GM21447 (cell line): ENCODE data around the gene HIBCH.
"Not testable (repeated sequence)": the region's sequence is repeated elsewhere in the genome, so short reads cannot be mapped to it uniquely, and the experiment has no call there.

Experiments used
- ATAC-seq: cut with Tn5 transposase; IDR thresholded peaks from one replicate; pipeline ENCODE4 v1.9.1; 2021; ENCODE audit not compliant: unreplicated experiment

HIBCH gene

GRCh38 chr2:190343089-190343535, 23.5 kb upstream of the HIBCH start:
- ATAC-seq: no peak

- no peak for ATAC-seq
These were observed 23.0 kb upstream of the HIBCH start for GRCh38 chr2:190342611-190343010.

GRCh38 chr2:190340369-190340768, 20.7 kb upstream of the HIBCH start:
- no peak for ATAC-seq

GRCh38 chr2:190339394-190339793, 19.8 kb upstream of the HIBCH start:
- ATAC-seq: no peak

- ATAC-seq: no peak
These were observed 18.8 kb upstream of the HIBCH start for GRCh38 chr2:190338453-190338852.

- no peak for ATAC-seq
These were observed 16.8 kb upstream of the HIBCH start for GRCh38 chr2:190336420-190336819.

GRCh38 chr2:190335584-190335983, 16.0 kb upstream of the HIBCH start:
- not testable (repeated sequence) for ATAC-seq

- no peak for ATAC-seq
These were observed 15.6 kb upstream of the HIBCH start for GRCh38 chr2:190335225-190335559.

- no peak for ATAC-seq
These were observed 15.0 kb upstream of the HIBCH start for GRCh38 chr2:190334479-190335224.

GRCh38 chr2:190333928-190334327, 14.3 kb upstream of the HIBCH start:
- ATAC-seq: no peak

- ATAC-seq: no peak
These were observed 13.8 kb upstream of the HIBCH start for GRCh38 chr2:190333395-190333794.

GRCh38 chr2:190328573-190329147, 9.0 kb upstream of the HIBCH start:
- ATAC-seq: no peak

- ATAC-seq: no peak
These were observed 8.4 kb upstream of the HIBCH start for GRCh38 chr2:190327867-190328572.

- ATAC-seq: no peak
These were observed 6.0 kb upstream of the HIBCH start for GRCh38 chr2:190325588-190325987.

GRCh38 chr2:190323406-190323805, 3.8 kb upstream of the HIBCH start:
- no peak for ATAC-seq

- ATAC-seq: no peak
These were observed 1.1 kb upstream of the HIBCH start for GRCh38 chr2:190320696-190321095.

GRCh38 chr2:190318931-190319554, 583 bp downstream of the HIBCH start:
- peak; percentile 39 for ATAC-seq

GRCh38 chr2:190318514-190318913, 1.1 kb downstream of the HIBCH start:
- ATAC-seq: no peak

- no peak for ATAC-seq
These were observed 4.4 kb downstream of the HIBCH start for GRCh38 chr2:190315273-190315672.

- no peak for ATAC-seq
These were observed 5.7 kb downstream of the HIBCH start for GRCh38 chr2:190313880-190314279.

GRCh38 chr2:190312635-190313025, 7.0 kb downstream of the HIBCH start:
- not testable (repeated sequence) for ATAC-seq
